Astrocyte of the spinal cord (primary cell): ENCODE results near the gene UBE2J2.

ENCODE experiments used
- DNase-seq: peaks from one replicate; pipeline ENCODE4 v3.0.0; 2011; ENCODE audit warnings: low read depth, low spot score
- H3K4me3 ChIP-seq: 2 replicates; pipeline ENCODE4 v1.5.1; 2011; ENCODE audit warnings: low read depth, mild to moderate bottlenecking, low read length, moderate library complexity
- in situ Hi-C: cut with HindIII; loops from 2 replicates; pipeline ENCODE4 v1.10.0; 2017; ENCODE audit warnings: low sequenced_read_pairs
- TF ChIP-seq, protein P1 (sequence below): IDR thresholded peaks from 2 replicates; pipeline ENCODE4 v1.5.1; 2012; ENCODE audit warnings: low read depth, mild to moderate bottlenecking, low read length, inconsistent platforms

Gene UBE2J2

DNA sequence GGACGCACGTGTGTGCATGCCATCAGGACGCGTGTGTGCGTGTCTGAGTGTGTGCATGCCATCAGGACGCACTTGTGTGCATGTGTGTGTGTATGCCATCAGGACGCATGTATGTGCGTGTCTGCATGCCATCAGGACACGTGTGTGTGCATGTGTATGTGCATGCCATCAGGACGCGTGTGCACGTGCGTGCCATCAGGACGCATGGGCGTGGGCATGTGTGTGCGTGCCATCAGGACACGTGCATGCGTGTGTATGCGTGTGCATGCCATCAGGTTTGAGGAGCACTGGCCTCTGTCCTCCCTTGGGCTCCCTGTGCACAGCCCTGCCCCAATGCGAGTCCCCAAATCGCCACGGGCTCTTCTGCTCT is 14.6 kb downstream of the UBE2J2 start:
- TF ChIP-seq, protein P1, sequence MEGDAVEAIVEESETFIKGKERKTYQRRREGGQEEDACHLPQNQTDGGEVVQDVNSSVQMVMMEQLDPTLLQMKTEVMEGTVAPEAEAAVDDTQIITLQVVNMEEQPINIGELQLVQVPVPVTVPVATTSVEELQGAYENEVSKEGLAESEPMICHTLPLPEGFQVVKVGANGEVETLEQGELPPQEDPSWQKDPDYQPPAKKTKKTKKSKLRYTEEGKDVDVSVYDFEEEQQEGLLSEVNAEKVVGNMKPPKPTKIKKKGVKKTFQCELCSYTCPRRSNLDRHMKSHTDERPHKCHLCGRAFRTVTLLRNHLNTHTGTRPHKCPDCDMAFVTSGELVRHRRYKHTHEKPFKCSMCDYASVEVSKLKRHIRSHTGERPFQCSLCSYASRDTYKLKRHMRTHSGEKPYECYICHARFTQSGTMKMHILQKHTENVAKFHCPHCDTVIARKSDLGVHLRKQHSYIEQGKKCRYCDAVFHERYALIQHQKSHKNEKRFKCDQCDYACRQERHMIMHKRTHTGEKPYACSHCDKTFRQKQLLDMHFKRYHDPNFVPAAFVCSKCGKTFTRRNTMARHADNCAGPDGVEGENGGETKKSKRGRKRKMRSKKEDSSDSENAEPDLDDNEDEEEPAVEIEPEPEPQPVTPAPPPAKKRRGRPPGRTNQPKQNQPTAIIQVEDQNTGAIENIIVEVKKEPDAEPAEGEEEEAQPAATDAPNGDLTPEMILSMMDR: no peak
- in situ Hi-C loops: no loop called here
- H3K4me3 ChIP-seq: no peak overlapping the region
- DNase-seq: no peak

DNA sequence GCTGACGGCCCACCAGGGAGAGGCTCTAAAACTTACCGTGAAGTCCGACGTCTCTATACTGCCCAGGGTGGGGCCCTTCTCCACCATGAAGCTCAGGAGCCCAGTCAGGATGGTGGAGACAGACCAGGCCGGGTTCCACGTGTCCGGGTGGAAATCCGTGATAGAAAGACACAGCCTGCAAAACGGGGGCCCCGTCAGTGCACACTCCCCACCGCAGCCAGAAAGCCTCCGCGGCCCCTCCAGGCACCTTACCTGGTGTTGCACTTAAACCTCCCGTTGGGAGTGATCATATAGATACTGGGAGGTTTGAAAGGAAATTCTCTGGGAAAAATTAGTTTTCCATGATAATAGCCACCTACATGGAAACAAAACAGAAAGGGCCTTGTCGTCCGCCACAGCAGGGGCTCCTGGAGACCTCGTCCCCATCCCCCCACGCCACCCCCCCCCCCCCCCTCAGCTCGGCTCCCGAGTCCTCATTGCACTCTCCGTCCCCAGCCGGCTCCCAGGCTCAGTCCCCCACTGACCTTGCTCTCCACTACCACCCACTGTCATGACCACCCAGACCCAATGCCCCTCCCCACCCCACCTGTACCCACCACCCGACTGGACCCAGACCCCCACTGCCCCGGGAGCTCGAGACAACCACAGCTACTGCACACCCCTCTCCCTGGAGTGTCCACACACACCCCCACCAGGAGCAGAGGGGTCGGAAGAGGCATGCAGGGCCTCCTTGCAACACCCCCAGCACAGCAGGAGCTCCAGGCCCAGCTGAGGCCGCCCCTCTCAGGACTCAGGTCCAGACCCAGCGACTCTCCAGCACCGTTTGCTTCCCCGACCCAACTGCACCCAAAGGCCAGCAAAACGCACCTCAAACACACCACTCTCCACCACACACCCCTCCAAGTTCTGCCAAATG is 16.4 kb downstream of the UBE2J2 start:
- in situ Hi-C loops: no loop called here
- TF ChIP-seq, protein P1: no peak
- no peak overlapping the region for H3K4me3 ChIP-seq
- no peak for DNase-seq

DNA sequence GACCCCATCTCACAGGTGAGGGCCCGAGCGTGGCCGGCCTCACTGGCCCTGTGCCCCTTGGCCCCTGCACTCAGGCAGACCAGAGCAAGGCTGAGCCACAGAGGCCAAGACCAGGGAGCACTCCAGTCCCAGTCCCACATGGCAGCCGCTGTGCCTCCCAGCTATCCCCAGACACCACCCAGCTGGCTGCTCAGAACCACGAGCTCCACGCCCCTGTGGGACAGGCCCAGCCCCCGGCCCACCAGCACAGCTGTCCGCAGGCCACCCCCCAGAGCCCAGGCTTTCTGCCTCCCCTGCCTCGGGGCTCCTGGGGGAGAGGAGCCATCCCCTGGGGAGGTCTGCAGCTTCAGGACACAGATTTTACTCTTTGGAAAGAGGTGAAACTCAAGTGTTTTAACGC is 18.0 kb downstream of the UBE2J2 start:
- DNase-seq: no peak
- TF ChIP-seq, protein P1: no peak
- in situ Hi-C loops: no loop called here
- H3K4me3 ChIP-seq: no peak overlapping the region

DNA sequence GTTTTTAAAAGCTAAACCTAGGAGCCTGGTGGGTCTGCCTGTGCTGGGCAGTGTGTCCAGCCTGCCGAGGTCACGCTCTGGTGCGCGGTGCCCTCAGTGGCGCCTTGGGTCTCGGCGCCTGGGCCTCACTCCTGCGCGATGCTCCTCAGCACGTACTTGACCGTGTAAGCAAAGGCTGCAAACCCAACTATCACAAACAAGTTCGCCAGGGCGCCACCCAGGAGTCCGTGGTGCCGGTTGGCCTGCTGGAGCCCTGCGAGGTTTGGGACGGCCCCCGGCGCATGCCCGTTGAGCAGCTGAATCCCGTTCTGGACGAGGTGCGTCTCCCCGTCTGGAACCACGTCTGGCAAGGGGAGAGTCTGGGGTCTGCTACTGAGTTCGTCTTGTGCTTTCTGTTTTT is 18.6 kb downstream of the UBE2J2 start:
- TF ChIP-seq, protein P1: no peak
- H3K4me3 ChIP-seq: no peak overlapping the region
- no peak for DNase-seq
- in situ Hi-C loops: no loop called here

DNA sequence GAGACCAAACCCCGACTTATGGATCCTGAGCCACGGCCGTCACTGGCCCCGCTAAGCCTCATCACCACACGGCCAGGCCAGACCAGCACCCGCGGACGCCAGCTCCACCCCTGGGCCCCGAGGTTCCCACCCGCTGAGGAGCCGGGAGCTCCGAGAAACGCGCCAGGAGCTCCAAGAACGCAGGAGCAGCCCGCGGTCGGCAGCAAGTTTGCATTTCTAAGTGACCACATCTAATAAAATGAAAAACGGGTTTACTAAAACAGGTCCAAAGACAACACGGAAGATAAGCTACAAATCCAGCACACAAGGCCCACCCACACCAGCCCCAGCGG is 19.0 kb downstream of the UBE2J2 start:
- in situ Hi-C loops: no loop called here
- TF ChIP-seq, protein P1: no peak
- no peak overlapping the region for H3K4me3 ChIP-seq

DNA sequence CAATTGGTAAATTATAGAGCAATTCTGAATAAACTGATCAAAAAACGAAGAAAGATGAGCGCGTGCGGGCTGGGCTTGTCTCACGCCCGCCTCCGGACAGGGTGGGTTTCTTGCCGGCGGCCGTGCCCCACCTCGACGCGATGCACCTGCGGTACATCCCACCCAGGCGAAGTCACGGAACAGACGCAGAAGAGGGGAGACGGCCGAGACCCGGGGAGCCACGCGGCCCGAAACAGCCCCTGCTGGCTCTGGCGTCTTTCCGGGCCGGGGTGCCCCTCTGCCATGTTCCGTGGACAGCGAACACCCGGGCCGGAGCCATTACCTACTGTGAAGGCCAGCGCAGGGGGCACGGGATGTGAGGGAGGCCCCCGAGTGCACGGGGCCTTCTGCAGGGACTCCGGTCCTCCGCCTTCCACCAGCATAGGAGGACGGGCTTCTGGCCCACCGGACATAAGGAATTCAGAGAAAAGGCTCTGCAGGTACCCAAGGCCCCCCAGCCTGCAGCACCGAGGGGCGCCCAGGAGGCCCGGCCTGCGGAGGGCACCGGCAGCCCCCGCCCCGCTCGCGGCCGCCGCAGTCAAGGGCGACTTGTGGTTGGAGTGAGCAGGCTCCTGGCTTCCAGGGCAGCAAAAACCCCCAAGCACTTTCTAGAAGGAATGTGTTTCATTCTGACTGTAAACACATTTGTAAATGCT is 19.5 kb downstream of the UBE2J2 start:
- in situ Hi-C loops: no loop called here
- H3K4me3 ChIP-seq: no peak overlapping the region
- TF ChIP-seq, protein P1: no peak
- no peak for DNase-seq

More for the DNA sequence above, 19.0 kb downstream of the UBE2J2 start:
- DNase-seq: no peak
